ENCODE results near the gene P3H1.
"Not testable (repeated sequence)": the region's sequence is repeated elsewhere in the genome, so short reads cannot be mapped to it uniquely, and the experiment has no call there.

The P3H1 gene

GRCh38 chr1:42768172-42768571 lies 1.3 kb upstream of the P3H1 start:
- DNase-seq, result no peak

GRCh38 chr1:42767510-42768000 lies 727 bp upstream of the P3H1 start:
- no peak for DNase-seq

- DNase-seq, result peak; percentile 52
Measured at GRCh38 chr1:42765832-42766740, 742 bp downstream of the P3H1 start.

GRCh38 chr1:42765269-42765668 lies 1.6 kb downstream of the P3H1 start:
- DNase-seq, result no peak

DNA sequence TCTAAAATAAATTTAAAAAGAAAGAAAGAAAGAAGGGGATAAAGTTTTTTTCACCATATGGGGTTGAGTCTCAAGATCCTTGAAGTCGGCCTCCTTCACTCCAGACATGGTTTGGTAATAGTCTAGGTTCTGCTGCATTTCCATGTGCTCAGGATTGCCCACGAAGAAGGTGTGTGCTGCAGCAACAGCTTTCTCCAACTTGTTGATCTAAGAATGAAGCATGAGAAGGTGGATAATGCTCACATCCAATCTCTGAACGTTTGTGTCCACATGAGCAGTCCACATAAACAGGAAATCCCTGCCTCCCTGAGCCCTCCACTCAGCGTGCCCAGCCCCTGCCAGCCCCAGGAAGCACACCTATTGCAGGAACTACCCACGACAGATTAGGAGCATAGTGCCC lies 4.6 kb downstream of the P3H1 start:
- no peak for DNase-seq

DNA sequence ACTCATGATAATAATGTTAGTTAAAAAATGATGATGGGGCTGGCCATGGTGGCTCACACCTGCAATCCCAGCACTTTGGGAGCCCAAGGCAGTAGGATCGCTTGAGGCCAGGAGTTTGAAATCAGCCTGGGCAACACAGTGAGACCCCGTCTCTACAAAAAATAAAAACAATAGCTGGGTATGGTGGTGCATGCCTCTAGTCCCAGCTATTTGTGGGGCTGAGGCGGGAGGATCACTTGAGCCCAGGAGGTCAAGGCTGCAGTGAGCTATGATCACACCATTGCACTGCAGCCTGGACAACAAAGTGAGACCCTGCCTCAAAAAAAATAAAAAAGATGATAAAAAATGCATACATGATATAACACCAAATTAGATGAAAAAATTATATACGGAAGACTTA lies 5.3 kb downstream of the P3H1 start:
- DNase-seq, result no peak

DNA sequence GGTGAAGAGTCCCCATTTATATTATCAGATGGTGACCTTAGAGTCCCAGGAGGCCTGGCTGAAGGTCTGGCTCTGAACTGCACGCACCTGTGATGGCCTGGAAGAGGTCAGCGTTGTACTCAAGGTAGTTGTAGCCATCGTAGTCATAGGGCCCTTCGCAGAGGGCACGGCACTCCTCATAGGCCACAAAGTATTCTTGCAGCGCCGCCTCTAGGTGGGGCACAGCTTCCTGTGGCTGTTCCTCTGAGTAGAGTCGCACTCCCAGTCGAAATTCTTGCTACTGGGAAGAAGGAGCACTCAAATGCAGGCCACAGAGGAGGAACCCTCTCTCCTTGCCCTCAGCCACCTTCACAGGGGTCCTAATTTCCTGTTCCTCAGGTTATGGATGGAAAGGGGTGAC lies 7.7 kb downstream of the P3H1 start:
- no peak for DNase-seq

DNA sequence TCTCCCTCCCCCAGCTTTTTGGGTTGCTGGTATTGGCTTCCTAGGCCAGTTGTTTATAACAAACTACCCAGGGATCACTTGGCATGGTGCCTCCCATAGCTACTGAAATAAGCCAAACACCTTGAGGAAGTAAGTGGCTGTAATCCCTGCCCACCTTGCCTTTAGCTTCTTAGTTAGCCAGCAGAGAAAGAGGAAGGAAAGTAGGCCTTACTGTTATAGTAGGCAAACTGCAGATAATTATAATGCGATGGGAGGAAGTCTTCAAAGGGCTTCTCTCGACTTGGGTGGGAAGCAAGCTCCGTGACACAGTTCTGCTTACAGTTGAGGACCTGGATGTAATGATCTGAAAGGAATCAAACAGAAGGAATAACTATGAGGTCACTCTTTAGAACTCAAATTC lies 8.2 kb downstream of the P3H1 start:
- no peak for DNase-seq

DNA sequence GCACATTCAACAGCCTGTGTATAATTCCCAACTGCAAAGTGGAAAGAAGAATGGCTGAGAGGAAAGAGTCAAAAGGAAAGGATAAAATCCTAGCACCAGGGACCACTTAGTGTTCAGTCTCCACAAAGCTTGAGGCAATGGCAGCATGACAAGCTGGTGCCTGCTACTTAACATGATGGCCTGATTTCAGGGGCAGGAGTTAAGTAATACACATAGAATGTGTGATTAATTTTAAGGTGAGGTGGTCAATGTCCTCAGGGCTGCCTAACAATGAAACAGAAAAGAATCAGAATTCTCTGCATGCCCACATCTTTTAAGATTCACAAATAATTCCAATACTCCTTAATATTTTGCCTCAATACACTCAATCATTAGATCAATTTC lies 8.9 kb downstream of the P3H1 start:
- no peak for DNase-seq

DNA sequence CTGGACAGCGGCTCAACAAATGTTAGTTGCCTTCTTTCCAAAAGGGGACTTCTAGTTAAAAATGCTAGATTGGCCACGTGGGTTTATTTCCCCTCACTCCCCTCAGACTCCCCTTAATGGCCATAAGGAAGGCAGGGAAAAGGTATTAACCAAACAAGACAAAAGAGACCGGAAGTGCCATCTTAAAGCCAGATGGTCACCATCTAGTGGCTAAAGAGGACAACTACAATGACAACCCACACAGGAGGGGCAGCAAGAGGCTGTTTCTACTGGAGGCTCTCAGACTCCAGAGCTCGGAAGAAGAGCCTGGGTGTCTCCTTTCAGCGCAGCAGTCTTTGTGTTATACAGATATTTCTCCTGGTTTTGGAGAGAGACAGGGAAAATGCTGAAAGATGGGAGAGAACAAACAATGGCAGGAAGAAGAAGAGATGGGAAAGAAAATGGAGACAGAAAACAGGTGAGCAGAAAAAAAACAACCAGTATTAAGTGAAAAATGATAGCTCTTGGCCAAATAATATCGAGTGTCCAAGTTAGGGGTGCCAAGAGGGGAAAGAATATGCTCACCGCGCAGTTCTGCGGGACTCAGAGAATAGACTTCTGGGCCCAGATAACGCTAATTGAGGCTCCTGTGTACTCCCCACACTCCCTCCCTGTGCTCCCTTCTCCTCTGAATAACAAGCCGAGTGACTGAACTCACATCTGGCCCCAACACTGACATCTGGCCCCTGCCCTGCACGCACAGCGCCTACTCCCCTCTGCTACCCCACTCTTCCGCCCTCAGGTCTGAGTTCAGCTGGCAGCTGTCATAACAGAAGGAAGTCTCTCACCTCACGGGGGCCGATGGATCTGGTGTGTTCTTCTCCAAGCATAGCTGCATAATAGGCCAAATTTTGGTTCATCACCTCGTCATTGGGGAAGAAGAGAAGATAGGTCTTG lies 9.6 kb downstream of the P3H1 start:
- no peak for DNase-seq

DNA sequence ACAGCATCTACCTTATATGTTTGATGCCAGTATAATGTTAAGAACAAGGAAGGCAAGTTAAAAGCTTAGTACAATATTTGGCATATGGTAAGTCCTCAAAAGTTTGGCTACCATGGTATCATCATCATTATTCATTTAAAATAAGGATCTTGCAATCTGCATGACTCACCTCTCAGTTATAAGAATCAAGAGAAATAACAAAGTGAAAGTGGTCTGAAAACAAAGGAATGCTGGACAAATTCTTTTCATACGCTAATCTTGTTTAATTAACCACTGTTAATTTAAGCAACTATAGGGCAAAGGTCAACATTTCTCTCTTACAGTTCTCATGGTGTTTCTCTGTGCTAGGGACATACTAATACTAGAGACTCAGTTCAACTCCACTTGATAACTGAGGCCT lies 13.8 kb downstream of the P3H1 start:
- DNase-seq, result no peak

- no peak for DNase-seq
Measured at GRCh38 chr1:42752284-42752683, 14.5 kb downstream of the P3H1 start.

- DNase-seq, result not testable (repeated sequence)
Measured at GRCh38 chr1:42751511-42752070, 15.2 kb downstream of the P3H1 start.

DNA sequence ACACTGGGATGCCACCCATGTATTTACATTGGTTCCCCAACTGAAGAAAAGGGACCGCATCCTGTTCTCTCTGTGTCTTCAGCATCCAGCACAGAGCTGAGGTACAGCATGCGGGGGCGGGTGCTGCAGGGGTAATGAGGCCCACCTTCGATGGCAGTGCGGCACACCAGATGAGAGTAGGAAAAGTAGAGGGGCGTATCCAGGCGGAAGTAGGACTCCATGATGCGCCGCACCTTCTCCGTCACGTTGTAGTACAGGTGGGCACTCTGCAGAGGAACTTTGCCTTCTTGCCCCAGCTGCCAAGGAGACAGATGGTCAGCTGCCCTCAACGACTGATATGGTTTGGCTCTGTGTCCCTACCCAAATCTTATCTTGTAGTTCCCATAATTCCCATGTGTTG lies 16.8 kb downstream of the P3H1 start:
- DNase-seq, result no peak

DNA sequence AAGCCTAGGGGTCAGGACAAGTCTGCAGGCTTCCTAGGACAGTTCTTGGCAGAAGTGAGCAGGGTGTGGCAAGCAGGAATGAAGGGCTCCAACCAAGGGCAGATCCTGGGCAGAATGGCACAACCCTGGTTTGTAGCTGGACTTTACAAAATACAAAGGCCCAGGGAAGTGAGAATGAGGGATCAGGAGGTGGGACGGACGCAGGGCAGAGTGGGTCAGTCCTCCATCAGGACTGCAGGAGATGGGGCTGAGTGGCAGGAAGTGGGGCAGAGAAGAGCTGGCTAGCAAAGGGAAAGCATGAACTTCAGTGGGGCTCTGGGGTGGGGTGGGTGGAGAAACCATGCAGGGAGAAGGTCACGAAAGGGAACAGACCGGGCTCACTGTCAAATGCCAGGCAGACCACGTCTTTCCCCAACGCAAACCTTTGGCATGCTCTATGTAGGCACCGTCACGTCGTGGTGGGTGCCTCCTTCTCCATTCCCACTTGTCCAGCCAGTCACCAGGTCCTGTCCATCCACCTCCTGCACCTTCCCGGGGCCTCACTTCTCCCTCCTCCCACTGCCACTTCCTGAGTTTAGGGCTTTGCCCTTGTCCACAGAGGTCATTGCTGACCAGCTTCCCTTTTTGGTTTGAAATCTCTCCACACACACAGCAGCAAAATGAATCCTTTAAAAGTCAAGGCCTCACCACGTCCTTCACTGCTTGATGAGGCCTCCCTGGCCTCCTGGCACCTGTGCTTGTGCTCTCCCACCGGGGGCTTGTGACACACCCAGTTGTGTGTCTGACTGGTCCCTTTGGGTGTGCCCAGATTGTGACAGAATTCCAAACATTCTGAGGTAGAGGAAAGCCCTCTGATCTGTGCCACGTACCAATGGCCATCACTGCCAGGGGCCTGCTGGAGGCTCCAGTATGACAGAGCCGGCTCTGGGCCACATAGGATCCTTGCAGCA lies 18.1 kb downstream of the P3H1 start:
- no peak for DNase-seq

GRCh38 chr1:42748021-42748420 lies 18.8 kb downstream of the P3H1 start:
- DNase-seq, result no peak

GRCh38 chr1:42747125-42747524 lies 19.7 kb downstream of the P3H1 start:
- peak; percentile 61 for DNase-seq

GRCh38 chr1:42746436-42747105 lies 20.3 kb downstream of the P3H1 start:
- no peak for DNase-seq

DNA sequence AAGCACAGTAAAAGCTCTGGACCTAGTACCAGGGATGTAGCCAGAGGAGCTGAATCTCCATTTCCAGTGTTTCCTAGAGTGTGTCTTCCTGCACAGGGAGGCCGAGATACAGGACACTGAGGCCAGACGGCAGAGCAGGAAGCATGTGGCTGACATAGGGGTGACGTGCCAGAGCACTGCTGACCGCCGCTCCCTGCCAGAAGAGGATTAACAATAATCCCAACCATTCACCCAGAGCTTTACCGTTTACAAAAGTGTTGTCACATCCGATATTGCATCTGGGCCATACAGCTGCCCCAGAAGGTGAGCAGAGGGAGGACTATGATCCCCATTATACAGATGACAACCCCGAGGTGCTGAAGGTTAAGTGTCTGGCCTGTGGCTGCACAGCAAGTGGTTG lies 21.0 kb downstream of the P3H1 start:
- no peak for DNase-seq

GRCh38 chr1:42744148-42744413 lies 22.7 kb downstream of the P3H1 start:
- no peak for DNase-seq

DNA sequence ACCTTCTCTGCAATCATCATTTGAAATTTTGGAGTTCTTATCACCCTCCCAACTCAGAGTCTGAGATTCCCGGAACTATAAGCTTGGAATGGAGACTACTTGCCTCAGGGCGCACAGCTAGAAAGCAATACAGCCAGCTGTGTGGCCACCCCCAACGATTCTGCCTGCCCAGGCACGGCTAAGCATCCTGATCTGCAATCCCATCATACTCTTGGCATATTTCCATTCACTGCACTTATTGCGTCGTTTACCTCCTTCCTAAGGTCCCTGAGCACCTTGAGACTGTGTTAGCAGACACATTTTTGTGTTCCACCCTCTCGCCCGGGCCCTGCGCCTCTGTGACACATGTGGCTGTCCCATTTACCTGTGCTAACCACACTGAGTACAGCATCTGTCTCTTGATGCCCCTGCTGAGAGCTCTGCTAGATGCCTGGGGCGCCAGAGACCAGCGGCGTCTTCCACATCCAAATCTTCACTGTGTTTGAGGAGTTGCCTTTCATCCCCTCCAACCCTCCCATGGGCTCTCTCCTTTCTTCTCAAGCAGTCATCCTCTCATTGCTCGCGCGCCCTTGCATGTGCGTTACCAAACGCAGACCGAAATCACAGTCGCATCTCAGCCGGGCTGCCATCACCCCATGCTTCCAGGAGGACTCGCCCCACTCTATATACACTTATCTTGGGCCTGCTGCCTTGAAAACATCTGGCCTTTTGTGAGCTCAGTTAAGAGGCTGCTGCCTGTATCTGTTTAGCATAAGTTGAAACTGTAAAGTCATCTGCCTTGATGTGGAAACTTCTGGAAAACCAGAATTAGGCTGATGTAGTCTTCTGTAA lies 23.3 kb downstream of the P3H1 start:
- no peak for DNase-seq

Data from activated CD8-positive, alpha-beta memory T cell treated with anti-CD3 and anti-CD28 coated beads, Interleukin-2, amount 50 U/mL, for 4 hours (primary cell).